H1 (cell line): ENCODE results near the gene WDR74. TPM values are rescaled to one million over a fixed set of nuclear protein-coding genes. Genes with fewer than 3 reads are reported as not detected.

Experiments
- BACH1 ChIP-seq: IDR thresholded peaks from 2 replicates; pipeline ENCODE4 v1.6.1; 2012; ENCODE audit warnings: low read length, improper control_type of control experiment
- CBX8 ChIP-seq: fragments of 300-800, 300-1000 bp; sonication (generic); IDR thresholded peaks from 2 replicates; pipeline ENCODE4 v1.7.1; 2016; ENCODE audit warnings: low read depth, low read length, borderline replicate concordance
- CEBPB ChIP-seq: IDR thresholded peaks from 2 replicates; pipeline ENCODE4 v1.6.1; 2012; ENCODE audit warnings: low read depth, low read length
- CHD1 ChIP-seq: IDR thresholded peaks from 2 replicates; pipeline ENCODE4 v1.6.1; 2012; ENCODE audit warnings: low read depth, low read length, improper control_type of control experiment
- CHD2 ChIP-seq: IDR thresholded peaks from 2 replicates; pipeline ENCODE4 v1.6.1; 2012; ENCODE audit warnings: low read length, improper control_type of control experiment
- EP300 ChIP-seq, 2 experiments: IDR thresholded peaks; 1 replicate in 1 of 2; 2 replicates in 1 of 2; pipeline ENCODE4 v1.6.1; 2011 to 2012; ENCODE audit warnings: low read depth in 2 of 2, low read length in 2 of 2, mild to moderate bottlenecking in 2 of 2, borderline replicate concordance in 1 of 2, inconsistent platforms in 1 of 2, moderate library complexity in 1 of 2
- GABPA ChIP-seq: IDR thresholded peaks from 2 replicates; pipeline ENCODE4 v1.6.1; 2011; ENCODE audit warnings: mild to moderate bottlenecking, low read length, moderate library complexity, borderline replicate concordance; ENCODE audit not compliant: insufficient read depth
- HDAC2 ChIP-seq, 2 experiments: fragments of 300-600 bp in 1 of 2; sonication (generic) in 1 of 2; IDR thresholded peaks; 2 replicates each; pipeline ENCODE4 v1.6.1; 2011 to 2012; ENCODE audit warnings: low read depth in 2 of 2, low read length in 2 of 2, mild to moderate bottlenecking in 2 of 2, moderate library complexity in 2 of 2, borderline replicate concordance in 1 of 2, inconsistent platforms in 1 of 2
- HDAC6 ChIP-seq: IDR thresholded peaks from one replicate; pipeline ENCODE4 v1.7.1; 2012; ENCODE audit warnings: low read depth, mild to moderate bottlenecking, inconsistent platforms, low read length, moderate library complexity
- JUND ChIP-seq: IDR thresholded peaks from 2 replicates; pipeline ENCODE4 v1.6.1; 2011; ENCODE audit warnings: mild to moderate bottlenecking, improper control_type of control experiment, low read length
- KDM1A ChIP-seq: fragments of 200-600, 300-600 bp; sonication (generic); IDR thresholded peaks from 2 replicates; pipeline ENCODE4 v1.7.1; 2016; ENCODE audit warnings: mild to moderate bottlenecking, low read length, borderline replicate concordance
- KDM5A ChIP-seq: fragments of 200-600 bp; IDR thresholded peaks from 2 replicates; pipeline ENCODE4 v1.7.1; 2012; ENCODE audit warnings: mild to moderate bottlenecking, low read length, inconsistent platforms, mixed read lengths
- NANOG ChIP-seq: IDR thresholded peaks from 2 replicates; pipeline ENCODE4 v1.6.1; 2011; ENCODE audit warnings: low read length, low read depth, mild to moderate bottlenecking, inconsistent platforms; ENCODE audit not compliant: insufficient read depth, poor library complexity, severe bottlenecking
- POU5F1 ChIP-seq: IDR thresholded peaks from 2 replicates; pipeline ENCODE4 v1.6.1; 2011; ENCODE audit warnings: low read depth, mild to moderate bottlenecking, low read length, moderate library complexity
- RFX5 ChIP-seq: IDR thresholded peaks from 2 replicates; pipeline ENCODE4 v1.6.1; 2011; ENCODE audit warnings: low read depth, low read length, improper control_type of control experiment, borderline replicate concordance
- RNF2 ChIP-seq: fragments of 200-900, 300-1000 bp; sonication (generic); IDR thresholded peaks from 2 replicates; pipeline ENCODE4 v1.7.1; 2016; ENCODE audit warnings: borderline replicate concordance, low read depth, mild to moderate bottlenecking, antibody characterized with exemption, low read length; ENCODE audit not compliant: poor library complexity, severe bottlenecking; ENCODE audit errors: missing control alignments
- SIRT6 ChIP-seq: IDR thresholded peaks from one replicate; pipeline ENCODE4 v1.7.1; 2012; ENCODE audit warnings: low read length, inconsistent platforms
- SRF ChIP-seq: IDR thresholded peaks from 2 replicates; pipeline ENCODE4 v1.6.1; 2011; ENCODE audit warnings: mild to moderate bottlenecking, low read depth, low read length, moderate library complexity
- TBP ChIP-seq: IDR thresholded peaks from 2 replicates; pipeline ENCODE4 v1.6.1; 2011; ENCODE audit warnings: low read depth, low read length, improper control_type of control experiment
- TCF12 ChIP-seq: IDR thresholded peaks from 2 replicates; pipeline ENCODE4 v1.6.1; 2011; ENCODE audit warnings: low read depth, mild to moderate bottlenecking, low read length
- polyA plus RNA-seq, 7 experiments: library from polyadenylated mRNA; depleted of rRNA in 3 of 7; stranded (reverse) in 5 of 7; unstranded in 2 of 7; fragments of >200 nt in 5 of 7; fragments of 200-250 nt in 2 of 7; gene quantifications; 1 replicate in 5 of 7; 2 replicates in 1 of 7; 4 replicates in 1 of 7; pipeline versions ENCODE4 v1.2.1 to v1.2.3, GENCODE V29; 2011 to 2013; ENCODE audit warnings: missing spikeins in 2 of 7, mixed read lengths in 2 of 7
- total RNA-seq: library from RNA; stranded (reverse); fragmentation: NEBNext Ultra II Directional; extraction: Animal tissue kit (Norgen Biotek cat#: 25700); gene quantifications from 2 replicates; pipeline ENCODE4 v1.2.1, GENCODE V29; 2021
- TF ChIP-seq, protein P1 (sequence below): IDR thresholded peaks from 2 replicates; pipeline ENCODE4 v1.6.1; 2011; ENCODE audit warnings: low read depth, mild to moderate bottlenecking, low read length; ENCODE audit not compliant: insufficient read depth

WDR74 gene
- total and polyA plus RNA-seq, 2 of the 8 experiments (the other 6 are each of a cell fraction or from before 2014, with no cell fraction given): 93.6 to 97.0 TPM

DNA sequence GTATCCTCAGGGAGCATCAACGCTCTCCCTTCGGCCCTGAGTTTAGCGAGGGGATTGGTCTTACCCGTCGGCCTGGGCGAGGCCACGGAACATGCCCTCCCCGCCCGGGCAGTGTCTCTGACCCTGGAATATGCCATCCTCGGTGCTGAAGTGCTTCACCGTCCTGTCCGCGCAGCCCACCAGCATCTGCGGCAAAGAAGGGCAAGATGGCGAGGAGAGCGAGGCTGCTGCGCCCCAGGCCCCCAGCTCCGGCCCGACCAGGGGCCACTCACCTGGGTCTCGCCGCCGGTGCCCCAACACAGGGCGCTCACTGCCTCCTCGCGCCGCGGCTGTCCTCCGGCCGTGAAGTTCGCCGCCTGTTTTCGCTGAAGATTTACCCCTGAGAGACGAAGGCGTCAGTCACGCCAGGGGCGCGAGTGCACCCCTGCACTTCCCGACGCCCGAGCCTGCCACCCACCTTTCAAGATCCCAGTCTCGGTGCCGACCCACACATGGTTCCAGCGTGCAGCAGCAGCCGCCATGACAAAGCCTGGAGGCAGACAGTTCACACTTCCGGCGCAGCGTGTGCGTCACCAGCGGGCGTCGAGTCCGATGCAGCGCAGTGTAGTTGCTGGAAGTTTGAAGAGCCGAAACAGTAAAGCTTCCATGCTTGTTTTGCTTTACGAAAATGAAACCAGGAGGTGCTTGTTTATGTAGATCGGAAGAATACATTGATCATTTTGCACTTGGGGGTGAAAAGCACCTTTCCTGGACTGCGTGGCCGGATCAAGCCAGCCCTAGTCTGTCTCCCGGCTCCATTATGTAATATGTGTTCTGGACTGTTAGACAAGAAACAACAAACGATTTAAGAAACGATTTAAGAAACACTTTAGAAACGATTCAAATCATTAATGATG lies at the start of gene WDR74 (continued):
- TF ChIP-seq RFX5 (no peak), RNF2 (no peak), TBP (peak; percentile 88), SIRT6 (no peak), KDM1A (no peak), JUND (no peak), POU5F1 (no peak; the same call in 1 of the 2 replicates), HDAC6 (no peak), GABPA (peak; percentile 84; the same call in 1 of the 2 replicates), KDM5A (peak; percentile 97), EP300 (IDR thresholded peaks at IDR 0.05; ENCODE audit: borderline replicate concordance in 1 of 2, low read depth in 2 of 2, low read length in 2 of 2) (no peak), CBX8 (no peak), BACH1 (no peak), TCF12 (0 out of 2 replicates have a peak, but pooled peaks have one; percentile 22), HDAC2 (IDR thresholded peaks at IDR 0.05; ENCODE audit: borderline replicate concordance in 1 of 2, low read depth in 2 of 2, low read length in 2 of 2) (peak; percentile 69 to 99; a peak in 3 of 4 replicates), SRF (peak; percentile 85), CHD2 (peak; percentile 54; the same call in 1 of the 2 replicates), NANOG (no peak), CHD1 (no peak; the same call in 1 of the 2 replicates), CEBPB (no peak)
- TF ChIP-seq, protein P1, sequence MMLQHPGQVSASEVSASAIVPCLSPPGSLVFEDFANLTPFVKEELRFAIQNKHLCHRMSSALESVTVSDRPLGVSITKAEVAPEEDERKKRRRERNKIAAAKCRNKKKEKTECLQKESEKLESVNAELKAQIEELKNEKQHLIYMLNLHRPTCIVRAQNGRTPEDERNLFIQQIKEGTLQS: peak; percentile 89
